ENCODE data around the gene INPP5A.

Gene INPP5A

GRCh38 chr10:132681858-132682755 lies 144.5 kb downstream of the INPP5A start:
- DNase-seq = peak; percentile 28

- DNase-seq = peak; percentile 46
These were observed 146.7 kb downstream of the INPP5A start for GRCh38 chr10:132684164-132684891.

GRCh38 chr10:132685101-132685891 lies 147.7 kb downstream of the INPP5A start:
- DNase-seq = peak; percentile 82

- peak; percentile 19 for DNase-seq
These were observed 148.5 kb downstream of the INPP5A start for GRCh38 chr10:132685921-132686680.

GRCh38 chr10:132687181-132687892 lies 149.8 kb downstream of the INPP5A start:
- peak; percentile 50 for DNase-seq

GRCh38 chr10:132687893-132688579 lies 150.4 kb downstream of the INPP5A start:
- peak; percentile 14 for DNase-seq

GRCh38 chr10:132688580-132689420 lies 151.2 kb downstream of the INPP5A start:
- DNase-seq = peak; percentile 18

- DNase-seq = peak; percentile 47
These were observed 152.3 kb downstream of the INPP5A start for GRCh38 chr10:132689721-132690360.

- peak; percentile 37 for DNase-seq
These were observed 152.8 kb downstream of the INPP5A start for GRCh38 chr10:132690401-132690800.

GRCh38 chr10:132690821-132691610 lies 153.4 kb downstream of the INPP5A start:
- peak; percentile 37 for DNase-seq

GRCh38 chr10:132691711-132692153 lies 154.1 kb downstream of the INPP5A start:
- DNase-seq = peak; percentile 23

GRCh38 chr10:132692311-132692710 lies 154.7 kb downstream of the INPP5A start:
- no peak for DNase-seq

- DNase-seq = no peak
These were observed 156.1 kb downstream of the INPP5A start for GRCh38 chr10:132693676-132694075.

GRCh38 chr10:132696204-132696603 lies 158.6 kb downstream of the INPP5A start:
- peak; percentile 22 for DNase-seq

- DNase-seq = peak; percentile 37
These were observed 159.4 kb downstream of the INPP5A start for GRCh38 chr10:132696728-132697577.

GRCh38 chr10:132697578-132698200 lies 160.1 kb downstream of the INPP5A start:
- DNase-seq = peak; percentile 49

- no peak for DNase-seq
These were observed 160.7 kb downstream of the INPP5A start for GRCh38 chr10:132698211-132698751.

Measured in islet precursor cell (in vitro differentiated cells).